HUES64 (cell line): Measurements from ENCODE around the gene PLAA.
"Not testable (repeated sequence)": the region's sequence is repeated elsewhere in the genome, so short reads cannot be mapped to it uniquely, and the experiment has no call there.

ENCODE experiments used
- H3K27ac ChIP-seq: 2 replicates; pipeline ENCODE4 v1.7.0; 2013; ENCODE audit warnings: low read depth, low read length, inconsistent platforms
- H3K27me3 ChIP-seq: 2 replicates; pipeline ENCODE4 v1.6.1; 2013; ENCODE audit warnings: mild to moderate bottlenecking, low read length; ENCODE audit not compliant: insufficient read depth
- H3K36me3 ChIP-seq: 2 replicates; pipeline ENCODE4 v1.6.1; 2013; ENCODE audit warnings: mild to moderate bottlenecking, low read length; ENCODE audit not compliant: insufficient read depth
- H3K4me1 ChIP-seq: 2 replicates; pipeline ENCODE4 v1.6.1; 2013; ENCODE audit warnings: mild to moderate bottlenecking, low read length, moderate library complexity; ENCODE audit not compliant: insufficient read depth
- H3K4me3 ChIP-seq: 2 replicates; pipeline ENCODE4 v1.5.1; 2013; ENCODE audit warnings: mild to moderate bottlenecking, low read length, moderate library complexity
- H3K9ac ChIP-seq: 2 replicates; pipeline ENCODE4 v1.6.1; 2013; ENCODE audit warnings: mild to moderate bottlenecking, low read depth, low read length
- H3K9me3 ChIP-seq: 2 replicates; pipeline ENCODE4 v1.6.1; 2013; ENCODE audit warnings: low read depth, low read length; ENCODE audit not compliant: insufficient read depth
- whole genome bisulfite sequencing: fragments of 150-250, 120-280 bp; methylation state at CpG from one replicate; pipeline ENCODE4 v1.1.7; 2013; ENCODE audit warnings: missing lambda C conversion rate; 5-methylcytosine and 5-hydroxymethylcytosine counted together

PLAA gene

GRCh38 chr9:26880262-26880661 is 66.8 kb downstream of the PLAA start:
- no peak overlapping the region for H3K4me3 ChIP-seq

GRCh38 chr9:26875155-26875554 is 71.9 kb downstream of the PLAA start:
- H3K9me3 ChIP-seq, H3K4me3 ChIP-seq, H3K27me3 ChIP-seq, H3K27ac ChIP-seq, H3K9ac ChIP-seq, H3K4me1 ChIP-seq: not testable (repeated sequence)
- peaks cover 52% of the 10 kb centered on the region for H3K36me3 ChIP-seq
- WGBS = 89% methylated on average over 3 of the region's 3 CpGs

More at GRCh38 chr9:26880262-26880661, 66.8 kb downstream of the PLAA start:
- Histone ChIP-seq H3K27me3 (no peaks in the 10 kb centered on the region), H3K27ac (no peak overlapping the region), H3K9me3 (peaks cover 27% of the 10 kb centered on the region), H3K36me3 (peaks cover 92% of the 10 kb centered on the region), H3K9ac (no peak overlapping the region), H3K4me1 (no peaks in the 10 kb centered on the region)
- 96% methylated on average over 4 of the region's 4 CpGs for WGBS

DNA sequence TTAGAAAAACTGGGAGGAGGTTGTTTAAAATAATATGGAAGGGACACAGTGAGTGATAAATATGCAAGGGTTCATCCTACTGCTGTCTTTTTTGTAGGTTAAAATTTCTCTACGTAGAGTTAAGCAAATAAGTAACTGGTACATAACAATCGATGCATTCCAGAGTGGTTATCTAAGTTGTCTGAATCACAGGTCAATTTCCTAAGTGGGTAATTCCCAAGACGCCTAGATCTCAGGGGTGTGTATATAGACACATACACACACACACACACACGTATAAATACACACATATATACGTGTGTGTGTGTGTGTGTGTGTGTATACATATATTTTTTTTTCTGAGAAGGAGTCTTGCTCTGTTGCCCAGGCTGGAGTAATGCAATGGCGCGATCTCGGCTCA is 76.8 kb downstream of the PLAA start:
- Histone ChIP-seq H3K4me1 (peaks cover 3% of the 10 kb centered on the region; the same call in 1 of the 2 replicates), H3K4me3 (no peak overlapping the region), H3K27ac (no peak overlapping the region), H3K9me3 (no peaks in the 10 kb centered on the region), H3K9ac (no peak overlapping the region), H3K27me3 (no peaks in the 10 kb centered on the region), H3K36me3 (peaks cover 39% of the 10 kb centered on the region)
- 92% methylated on average over 6 of the region's 8 CpGs for WGBS

GRCh38 chr9:26863074-26863473 is 84.0 kb downstream of the PLAA start:
- H3K4me3 ChIP-seq = no peak overlapping the region
- no peak overlapping the region for H3K27ac ChIP-seq
- no peaks in the 10 kb centered on the region for H3K27me3 ChIP-seq
- H3K36me3 ChIP-seq = peaks cover 50% of the 10 kb centered on the region
- no peak overlapping the region for H3K9ac ChIP-seq
- no CpG with 5 or more reads among the region's 1 CpG for WGBS
- no peaks in the 10 kb centered on the region for H3K4me1 ChIP-seq
- no peaks in the 10 kb centered on the region for H3K9me3 ChIP-seq

DNA sequence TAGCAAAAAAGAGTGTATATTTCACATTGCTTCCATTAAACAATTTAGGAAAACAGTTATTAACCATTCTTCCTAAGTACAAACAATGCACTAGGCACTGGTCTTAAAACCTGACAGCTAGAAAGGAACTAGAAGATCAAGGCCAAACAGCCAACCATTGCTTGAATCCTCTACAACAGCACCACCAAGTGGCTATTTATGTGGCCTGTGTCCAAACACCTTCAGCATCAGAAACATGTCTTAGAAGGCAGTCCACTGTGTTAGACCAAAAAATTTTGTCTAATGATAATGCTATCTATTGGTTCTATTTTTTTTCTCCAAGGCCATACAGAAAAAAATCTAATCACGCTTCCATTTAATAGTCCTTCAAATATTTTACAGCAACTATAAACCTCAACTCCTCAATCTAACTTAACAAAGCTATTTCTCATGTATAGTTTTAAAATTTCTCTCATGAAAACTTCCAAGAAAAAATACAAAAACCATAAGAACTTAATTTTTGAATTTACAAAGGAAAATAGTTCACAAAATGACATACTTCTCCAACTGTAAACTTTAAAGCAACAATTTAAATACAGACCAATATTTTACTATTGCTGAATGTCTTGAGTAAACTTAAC is 90.5 kb downstream of the PLAA start:
- Histone ChIP-seq H3K9ac (no peak overlapping the region), H3K4me3 (no peak overlapping the region), H3K4me1 (no peaks in the 10 kb centered on the region), H3K27ac (no peak overlapping the region), H3K27me3 (no peaks in the 10 kb centered on the region), H3K36me3 (peaks cover 72% of the 10 kb centered on the region), H3K9me3 (no peaks in the 10 kb centered on the region)
- WGBS = 40% methylated on average over 1 of the region's 1 CpG
